PC-3 (cell line): ENCODE results near the gene MEG3. TPM values are rescaled to one million over a fixed set of nuclear protein-coding genes. Genes with fewer than 3 reads are reported as not detected.

Source experiments
- ATAC-seq: fragments of 200-7000 bp; cut with Tn5 transposase; 2 replicates; pipeline ENCODE4 v1.9.1; 2020; ENCODE audit warnings: mild to moderate bottlenecking, moderate library complexity
- BruUV-seq: library from RNA; stranded (reverse); fragments of 400-500 nt; replicated peaks from 2 replicates; lab custom pipeline; 2021; lab: Mats Ljungman, UMichigan
- CTCF ChIA-PET: fragments of 300-600 bp; sonication (Branson Sonifier 250); formaldehyde crosslinking; loops from one replicate; lab custom pipeline; 2022; ENCODE audit warnings: antibody characterized with exemption; lab: Charles Lee
- POLR2A ChIA-PET: fragments of 300-600 bp; sonication (Branson Sonifier 250); formaldehyde crosslinking; loops from one replicate; lab custom pipeline; 2022; ENCODE audit warnings: antibody characterized with exemption; ENCODE audit not compliant: unreplicated experiment; lab: Charles Lee
- DNase-seq: peaks from one replicate; pipeline ENCODE4 v3.0.0-alpha.2; 2015
- H2AFZ ChIP-seq: fragments of 300-600 bp; sonication (generic); 2 replicates; pipeline ENCODE4 v1.6.0; 2016; ENCODE audit warnings: antibody characterized with exemption, low read length
- H3F3A ChIP-seq: fragments of 300-600 bp; sonication (generic); one replicate; pipeline ENCODE4 v1.6.0; 2017; ENCODE audit warnings: antibody characterized with exemption, low read length, control low read depth, mild to moderate bottlenecking; ENCODE audit not compliant: unreplicated experiment
- H3K27ac ChIP-seq: fragments of 300-600 bp; sonication (generic); 2 replicates; pipeline ENCODE4 v1.5.1; 2016; ENCODE audit warnings: mild to moderate bottlenecking, low read length
- H3K27me3 ChIP-seq: fragments of 300-600 bp; sonication (generic); 2 replicates; pipeline ENCODE4 v1.6.1; 2016; ENCODE audit warnings: low read length, mixed read lengths
- H3K36me3 ChIP-seq: fragments of 300-600 bp; sonication (generic); 2 replicates; pipeline ENCODE4 v1.6.1; 2016; ENCODE audit warnings: low read depth, mixed run types, low read length, mixed read lengths
- H3K4me1 ChIP-seq: fragments of 300-600 bp; sonication (generic); 2 replicates; pipeline ENCODE4 v1.5.1; 2016; ENCODE audit warnings: low read length; ENCODE audit not compliant: insufficient read depth
- H3K4me2 ChIP-seq: fragments of 300-600 bp; sonication (generic); 2 replicates; pipeline ENCODE4 v1.6.0; 2016; ENCODE audit warnings: low read length
- H3K4me3 ChIP-seq: fragments of 300-600 bp; sonication (generic); 2 replicates; pipeline ENCODE4 v1.5.1; 2016; ENCODE audit warnings: mild to moderate bottlenecking, low read length, mixed read lengths
- H3K79me2 ChIP-seq: fragments of 300-600 bp; sonication (generic); 2 replicates; pipeline ENCODE4 v1.6.1; 2017; ENCODE audit warnings: low read length, mixed read lengths
- H3K9ac ChIP-seq: fragments of 300-600 bp; sonication (generic); 2 replicates; pipeline ENCODE4 v1.6.0; 2016; ENCODE audit warnings: mild to moderate bottlenecking, low read length
- H3K9me2 ChIP-seq: fragments of 300-600 bp; sonication (generic); replicated peaks from 2 replicates; pipeline ENCODE4 v1.6.1; 2016; ENCODE audit warnings: mixed run types, low read length, mixed read lengths
- H3K9me3 ChIP-seq: fragments of 300-600 bp; sonication (generic); 2 replicates; pipeline ENCODE4 v1.6.1; 2016; ENCODE audit warnings: low read length, mixed read lengths
- H4K20me1 ChIP-seq: fragments of 300-600 bp; sonication (generic); 2 replicates; pipeline ENCODE4 v1.6.1; 2016; ENCODE audit warnings: low read length, mixed read lengths
- EZH2 ChIP-seq: fragments of 300-600 bp; sonication (generic); IDR thresholded peaks from one replicate; pipeline ENCODE4 v1.6.1; 2017; ENCODE audit warnings: antibody characterized with exemption, mild to moderate bottlenecking, low read length; ENCODE audit not compliant: unreplicated experiment
- EZH2phosphoT487 ChIP-seq: fragments of 300-600 bp; sonication (generic); IDR thresholded peaks from 2 replicates; pipeline ENCODE4 v1.6.1; 2018; ENCODE audit warnings: mild to moderate bottlenecking, antibody characterized with exemption, low read length, borderline replicate concordance
- intact Hi-C: fragments of 100-400 bp; cut with micrococcal nuclease; formaldehyde crosslinking; loops from 2 replicates; pipeline ENCODE4 v1.9.0; 2023
- total RNA-seq: library from RNA; depleted of rRNA; stranded (reverse); fragments of >200 nt; gene quantifications from 2 replicates; pipeline ENCODE4 v1.2.3, GENCODE V29; 2014
- TF ChIP-seq, protein P1 (sequence below): fragments of 300-600 bp; sonication (generic); conservative IDR thresholded peaks from 2 replicates; pipeline ENCODE4 v1.5.1; 2017; ENCODE audit warnings: antibody characterized with exemption, low read depth, mild to moderate bottlenecking, low read length

The MEG3 gene
- total RNA-seq, 1 experiment from 2014 or later = not detected

DNA sequence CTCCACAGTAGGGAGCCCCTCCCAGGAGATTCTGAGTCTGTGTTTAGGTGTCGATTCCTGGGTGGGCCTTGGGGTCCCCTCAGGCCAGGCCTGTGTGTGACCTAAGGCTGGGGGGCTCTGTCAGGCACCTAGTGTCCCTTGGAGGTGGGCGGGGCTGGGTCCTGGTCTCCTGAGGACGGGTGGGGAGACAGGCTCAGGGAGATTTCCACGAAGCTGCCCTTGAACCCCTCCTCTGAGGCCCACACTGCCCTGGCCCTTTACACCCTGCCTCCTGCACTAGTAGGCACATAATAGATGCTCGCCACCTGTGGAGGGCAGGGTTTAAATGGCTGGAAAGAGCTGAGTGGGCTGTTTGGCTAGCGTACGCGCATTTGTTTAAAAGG, 32.9 kb downstream of the MEG3 start:
- no peaks in the 10 kb centered on the region for H3K36me3 ChIP-seq
- H3K27me3 ChIP-seq = peaks cover 3% of the 10 kb centered on the region; the same call in 1 of the 2 replicates
- H3K9me2 ChIP-seq = no peaks in the 10 kb centered on the region
- H3K9me3 ChIP-seq = no peaks in the 10 kb centered on the region
- no peak overlapping the region for H3K9ac ChIP-seq
- ATAC-seq (no peak), DNase-seq (no peak)
- H3K4me2 ChIP-seq = no peak overlapping the region
- ChIA-PET CTCF (no interaction called here), POLR2A (no interaction called here)
- H3K79me2 ChIP-seq = no peaks in the 10 kb centered on the region
- H2AFZ ChIP-seq = no peak overlapping the region
- H3K27ac ChIP-seq = no peak overlapping the region
- intact Hi-C loops = loop anchor here (10.0 kb wide), 1 partner anchor 194 kb away; no protein-coding TSS in a partner anchor
- H3K4me1 ChIP-seq = no peaks in the 10 kb centered on the region
- no TSS peak for BruUV-seq
- TF ChIP-seq, protein P1, sequence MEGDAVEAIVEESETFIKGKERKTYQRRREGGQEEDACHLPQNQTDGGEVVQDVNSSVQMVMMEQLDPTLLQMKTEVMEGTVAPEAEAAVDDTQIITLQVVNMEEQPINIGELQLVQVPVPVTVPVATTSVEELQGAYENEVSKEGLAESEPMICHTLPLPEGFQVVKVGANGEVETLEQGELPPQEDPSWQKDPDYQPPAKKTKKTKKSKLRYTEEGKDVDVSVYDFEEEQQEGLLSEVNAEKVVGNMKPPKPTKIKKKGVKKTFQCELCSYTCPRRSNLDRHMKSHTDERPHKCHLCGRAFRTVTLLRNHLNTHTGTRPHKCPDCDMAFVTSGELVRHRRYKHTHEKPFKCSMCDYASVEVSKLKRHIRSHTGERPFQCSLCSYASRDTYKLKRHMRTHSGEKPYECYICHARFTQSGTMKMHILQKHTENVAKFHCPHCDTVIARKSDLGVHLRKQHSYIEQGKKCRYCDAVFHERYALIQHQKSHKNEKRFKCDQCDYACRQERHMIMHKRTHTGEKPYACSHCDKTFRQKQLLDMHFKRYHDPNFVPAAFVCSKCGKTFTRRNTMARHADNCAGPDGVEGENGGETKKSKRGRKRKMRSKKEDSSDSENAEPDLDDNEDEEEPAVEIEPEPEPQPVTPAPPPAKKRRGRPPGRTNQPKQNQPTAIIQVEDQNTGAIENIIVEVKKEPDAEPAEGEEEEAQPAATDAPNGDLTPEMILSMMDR = no peak
- TF ChIP-seq EZH2 (no peak), EZH2phosphoT487 (no peak)
- H4K20me1 ChIP-seq = no peaks in the 10 kb centered on the region
- no peaks in the 10 kb centered on the region for H3F3A ChIP-seq
- no peak overlapping the region for H3K4me3 ChIP-seq

DNA sequence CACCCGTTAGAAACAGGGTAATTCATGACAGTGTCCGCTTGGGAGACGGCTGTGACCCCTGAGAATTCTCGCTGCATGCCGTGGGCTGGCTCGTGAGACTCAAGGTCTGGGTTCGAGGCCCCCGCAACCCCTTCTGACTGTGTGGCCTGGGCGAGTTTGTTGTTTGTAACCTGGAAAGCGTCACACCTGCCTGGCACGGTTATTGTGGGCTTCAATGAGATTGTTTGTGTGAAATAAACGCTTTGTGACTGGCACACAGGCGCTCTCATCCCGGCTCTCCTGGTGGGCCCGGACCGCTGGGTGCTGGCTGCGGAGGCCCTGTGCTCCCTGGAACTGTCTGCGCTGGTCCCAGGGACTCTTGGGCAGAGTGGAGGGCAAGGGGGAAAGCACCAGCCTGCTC, 33.9 kb downstream of the MEG3 start:
- no peaks in the 10 kb centered on the region for H3K79me2 ChIP-seq
- no TSS peak for BruUV-seq
- POLR2A ChIA-PET = no interaction called here

DNA sequence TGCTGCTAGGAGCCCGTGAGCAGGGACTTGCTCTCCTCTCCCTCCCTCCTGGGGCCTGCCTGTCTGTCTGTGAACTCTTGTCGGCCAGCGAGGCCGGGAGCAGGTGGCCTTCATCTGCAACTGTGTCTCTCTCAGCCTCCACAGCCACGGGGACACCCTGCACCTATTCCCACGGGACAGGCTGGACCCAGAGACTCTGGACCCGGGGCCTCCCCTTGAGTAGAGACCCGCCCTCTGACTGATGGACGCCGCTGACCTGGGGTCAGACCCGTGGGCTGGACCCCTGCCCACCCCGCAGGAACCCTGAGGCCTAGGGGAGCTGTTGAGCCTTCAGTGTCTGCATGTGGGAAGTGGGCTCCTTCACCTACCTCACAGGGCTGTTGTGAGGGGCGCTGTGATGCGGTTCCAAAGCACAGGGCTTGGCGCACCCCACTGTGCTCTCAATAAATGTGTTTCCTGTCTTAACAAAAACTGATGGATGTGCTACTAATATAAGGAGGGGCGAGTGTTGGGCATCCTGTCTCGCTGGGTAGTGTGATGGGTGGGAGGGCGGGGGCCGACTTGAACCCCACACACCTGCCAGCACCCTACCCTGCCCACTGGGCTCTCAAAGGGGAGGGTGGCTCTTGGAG, 34.8 kb downstream of the MEG3 start:
- POLR2A ChIA-PET = no interaction called here
- Histone ChIP-seq H3K36me3 (no peaks in the 10 kb centered on the region), H3K4me1 (no peaks in the 10 kb centered on the region), H3K4me3 (no peak overlapping the region), H2AFZ (no peak overlapping the region), H3K9me2 (no peaks in the 10 kb centered on the region), H3K9me3 (no peaks in the 10 kb centered on the region), H4K20me1 (no peaks in the 10 kb centered on the region), H3K4me2 (no peak overlapping the region), H3F3A (no peaks in the 10 kb centered on the region), H3K79me2 (no peaks in the 10 kb centered on the region), H3K27ac (no peak overlapping the region), H3K9ac (no peak overlapping the region), H3K27me3 (peaks cover 3% of the 10 kb centered on the region; the same call in 1 of the 2 replicates)
- ATAC-seq (no peak), DNase-seq (no peak)
- BruUV-seq = no TSS peak
- TF ChIP-seq EZH2phosphoT487 = no peak
- TF ChIP-seq EZH2 = no peak
- TF ChIP-seq, protein P1 = no peak
- intact Hi-C loops = no loop called here
- CTCF ChIA-PET = no interaction called here

More for the DNA sequence above, 33.9 kb downstream of the MEG3 start:
- DNase-seq (no peak), ATAC-seq (no peak)
- intact Hi-C loops = loop anchor here (10.0 kb wide), 1 partner anchor 195 kb away; no protein-coding TSS in a partner anchor
- no peaks in the 10 kb centered on the region for H3K9me2 ChIP-seq
- H3K4me1 ChIP-seq = no peaks in the 10 kb centered on the region
- H4K20me1 ChIP-seq = no peaks in the 10 kb centered on the region
- no peak overlapping the region for H3K27ac ChIP-seq
- CTCF ChIA-PET = no interaction called here
- no peaks in the 10 kb centered on the region for H3K9me3 ChIP-seq
- no peak overlapping the region for H2AFZ ChIP-seq
- TF ChIP-seq, protein P1 = no peak
- TF ChIP-seq EZH2phosphoT487 = no peak
- TF ChIP-seq EZH2 = no peak
- H3K27me3 ChIP-seq = peaks cover 3% of the 10 kb centered on the region; the same call in 1 of the 2 replicates
- H3K4me3 ChIP-seq = no peak overlapping the region
- no peaks in the 10 kb centered on the region for H3K36me3 ChIP-seq
- no peak overlapping the region for H3K9ac ChIP-seq
- no peaks in the 10 kb centered on the region for H3F3A ChIP-seq
- no peak overlapping the region for H3K4me2 ChIP-seq
